ENCODE measurements around the gene AQP6.

- no peak for TF ChIP-seq CTCF (IDR thresholded peaks at IDR 0.05)
- no peak for TF ChIP-seq POLR2A (IDR thresholded peaks at IDR 0.05)
These were observed 5.4 kb downstream of the AQP6 start for GRCh38 chr12:49978125-49978524.
